NT2/D1 (cell line): Measurements from ENCODE around the gene CCDC7.

Experiments used
- SUZ12 ChIP-seq: IDR thresholded peaks from 2 replicates; pipeline ENCODE4 v1.6.1; 2011; ENCODE audit not compliant: insufficient read length, insufficient read depth; ENCODE audit errors: extremely low read depth
- YY1 ChIP-seq: IDR thresholded peaks from 2 replicates; pipeline ENCODE4 v1.6.1; 2011; ENCODE audit not compliant: insufficient read length, insufficient read depth
- ZNF274 ChIP-seq: IDR thresholded peaks from 2 replicates; pipeline ENCODE4 v1.6.1; 2011; ENCODE audit warnings: mild to moderate bottlenecking, low read depth, low read length

DNA sequence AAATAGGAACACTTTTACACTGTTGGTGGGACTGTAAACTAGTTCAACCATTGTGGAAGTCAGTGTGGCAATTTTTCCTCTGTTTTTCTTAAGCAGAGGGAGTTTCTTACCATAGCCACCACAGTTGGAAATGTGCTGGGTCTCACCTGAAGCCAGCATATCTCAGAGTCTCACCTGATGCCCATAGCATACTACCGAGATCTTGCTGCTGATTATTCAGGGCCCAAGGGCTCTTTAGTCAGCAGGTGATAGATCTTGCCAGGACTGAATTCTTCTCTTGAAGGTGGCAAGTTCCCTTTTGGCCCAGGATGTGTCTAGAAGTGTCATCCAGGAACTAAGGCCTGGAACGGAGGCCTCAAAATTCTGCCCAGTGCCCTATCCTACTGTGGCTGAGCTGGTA lies 215.4 kb downstream of the CCDC7 start:
- TF ChIP-seq SUZ12: no peak
- no peak for TF ChIP-seq ZNF274
- no peak for TF ChIP-seq YY1
